Embryonic facial prominence (tissue), 1 donor: ENCODE results near the gene SP4.

ENCODE experiments used
- DNase-seq: peaks from one replicate; pipeline ENCODE4 v3.0.0-alpha.2; 2016; ENCODE audit errors: extremely low spot score

SP4 gene

DNA sequence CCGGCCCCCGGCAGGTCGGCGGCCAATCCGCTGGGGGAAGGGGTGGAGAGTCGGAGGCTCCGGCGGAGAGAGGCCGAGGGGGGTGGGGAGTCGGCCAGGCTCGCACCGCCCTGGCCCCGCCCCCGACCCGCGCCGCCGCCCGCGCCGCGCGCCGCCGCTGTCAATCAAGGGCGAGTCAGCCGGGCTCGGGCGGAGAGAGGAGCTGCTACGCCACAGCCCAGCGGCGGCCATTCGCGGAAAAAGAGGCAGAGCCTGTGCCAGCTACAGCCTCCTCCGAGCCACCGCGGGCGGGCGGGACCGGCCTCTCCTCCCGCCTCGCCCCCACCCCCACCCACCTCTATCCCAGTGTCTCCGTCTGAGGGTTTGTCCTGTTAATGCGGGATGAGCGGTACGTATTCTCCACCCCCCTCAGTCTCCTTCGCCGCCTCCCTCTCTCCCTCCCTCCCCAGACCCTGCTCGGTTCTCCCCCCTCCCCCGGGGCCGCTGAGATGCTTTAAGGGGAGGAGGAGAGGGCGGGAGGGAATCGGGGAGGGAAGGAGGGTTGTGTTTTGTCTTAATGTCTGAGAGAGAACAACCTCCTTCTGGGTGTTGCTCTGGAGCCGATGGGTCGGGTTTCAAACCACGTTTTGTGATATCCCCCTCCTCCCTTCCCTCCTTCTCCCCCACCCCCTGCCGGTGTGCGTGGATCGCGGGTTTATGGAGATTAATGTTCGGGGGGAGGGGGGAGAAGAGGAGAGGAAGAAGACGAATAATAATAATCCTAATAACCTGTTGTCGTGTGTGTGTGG lies at the start of gene SP4:
Gene SP4, plus strand, starts transcription at position 213 of the 788 bp plus-strand sequence. Its CDS starts 169 bp downstream, at position 382.
- DNase-seq, result peak; percentile 94

GRCh38 chr7:21383227-21384220 lies 44.4 kb upstream of the SP4 start:
- DNase-seq, result no peak

- no peak for DNase-seq
These were observed 33.9 kb upstream of the SP4 start for GRCh38 chr7:21393937-21394336.

- no peak for DNase-seq
These were observed 25.9 kb upstream of the SP4 start for GRCh38 chr7:21401944-21402343.

- DNase-seq, result no peak
These were observed 19.9 kb upstream of the SP4 start for GRCh38 chr7:21407796-21408480.

DNA sequence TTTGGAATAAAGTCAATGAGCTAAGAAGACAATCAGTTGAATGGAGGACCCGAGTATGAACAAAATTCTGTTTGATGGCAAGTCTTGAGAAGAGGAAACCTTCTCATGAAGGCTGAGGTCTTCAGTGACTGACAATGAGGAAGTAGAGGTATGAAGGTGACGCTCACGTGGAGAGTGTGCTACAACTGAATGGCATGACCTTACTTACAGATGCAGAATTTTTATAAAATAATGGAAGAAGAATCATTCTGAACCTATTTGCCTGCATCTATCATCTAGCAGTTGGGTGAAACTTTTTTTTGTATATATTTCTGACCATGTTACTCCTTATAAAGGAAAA lies 19.4 kb upstream of the SP4 start:
- DNase-seq, result no peak

DNA sequence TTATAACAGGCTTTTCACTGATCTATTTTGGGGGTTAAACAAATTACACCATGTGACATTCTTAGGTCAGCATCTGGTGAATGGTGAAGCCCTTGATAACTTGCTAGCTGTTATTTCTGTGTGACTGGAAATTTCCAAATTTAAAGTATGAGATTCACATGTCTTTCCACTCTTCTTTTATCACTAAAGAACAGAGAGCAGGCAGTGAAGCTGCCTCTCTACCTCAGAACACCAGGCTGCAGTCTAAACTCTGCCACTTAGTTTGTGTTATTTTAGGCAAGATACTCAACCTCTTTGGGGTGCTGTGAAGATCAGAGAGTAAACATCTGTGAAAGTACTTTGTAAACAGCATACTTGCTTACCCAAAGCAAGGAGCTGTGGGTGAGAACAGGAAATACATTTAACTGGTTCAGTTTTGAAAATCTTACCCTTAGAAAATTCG lies 15.5 kb upstream of the SP4 start:
- no peak for DNase-seq

- DNase-seq, result no peak
These were observed 14.9 kb upstream of the SP4 start for GRCh38 chr7:21412957-21413356.

DNA sequence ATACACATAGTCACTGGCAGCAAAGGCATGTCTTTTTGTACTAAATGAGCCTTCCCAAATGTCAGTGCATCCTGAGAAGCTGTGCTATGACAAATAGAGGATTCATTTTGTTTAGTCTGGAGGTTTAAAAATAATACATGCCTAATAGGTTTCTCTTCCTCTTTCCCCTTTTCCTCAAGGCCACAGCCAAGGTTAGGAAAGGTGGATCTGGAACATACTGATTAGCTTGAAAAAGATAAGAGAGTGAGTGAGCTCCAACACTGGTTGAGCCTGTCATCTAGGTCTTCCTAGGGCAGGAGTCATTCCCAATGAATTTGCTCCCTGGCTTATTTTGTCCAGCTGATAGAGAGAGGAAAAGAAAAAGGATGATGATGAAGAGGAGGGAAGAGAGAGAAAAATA lies 14.4 kb upstream of the SP4 start:
- no peak for DNase-seq

DNA sequence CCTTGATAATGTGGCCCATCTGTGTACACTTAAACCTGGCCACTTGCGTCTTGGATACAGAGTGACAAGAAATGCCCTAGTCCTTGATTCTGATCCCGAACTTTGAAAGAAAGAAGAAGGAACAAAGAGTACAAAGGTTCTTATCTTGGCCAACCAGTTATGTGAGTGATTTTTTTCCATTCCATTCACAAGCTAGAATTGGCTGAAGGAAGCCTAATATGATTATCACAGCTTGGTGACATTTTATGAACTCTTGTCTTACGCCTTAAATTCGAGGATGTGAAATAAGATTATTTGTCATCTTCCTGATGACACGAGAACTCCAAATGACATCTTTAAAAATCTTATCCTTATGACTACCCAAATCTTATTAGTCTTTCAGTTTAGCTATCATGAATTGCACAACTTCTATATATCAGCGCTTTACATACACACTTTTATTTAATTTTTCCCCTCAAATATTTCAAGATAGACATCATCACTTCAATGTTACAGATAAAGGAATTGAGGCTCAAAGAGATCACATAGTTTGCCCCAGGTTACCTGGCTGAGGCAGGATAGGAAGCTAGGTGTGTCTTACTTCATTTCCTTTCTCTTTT lies 13.0 kb upstream of the SP4 start:
- DNase-seq, result no peak

DNA sequence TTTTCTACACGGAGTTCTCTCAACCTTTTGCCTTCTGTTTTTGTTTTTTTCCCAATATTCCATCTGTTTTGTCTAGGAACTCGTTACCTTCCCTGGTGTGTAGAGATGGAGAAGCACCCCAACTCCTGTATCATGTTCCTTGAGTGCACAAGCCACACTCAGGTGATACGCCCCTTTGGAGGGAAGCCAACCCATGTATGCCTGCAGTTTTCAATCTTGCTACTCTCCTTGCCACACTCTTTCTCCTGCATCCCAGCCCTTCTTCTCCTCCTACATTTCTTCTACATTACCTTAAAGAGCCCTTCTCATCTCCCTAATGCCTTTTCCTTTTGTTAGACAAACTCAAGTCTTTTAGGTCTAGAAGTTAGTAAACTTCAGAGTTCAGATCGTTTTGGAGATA lies 10.2 kb upstream of the SP4 start:
- DNase-seq, result no peak

DNA sequence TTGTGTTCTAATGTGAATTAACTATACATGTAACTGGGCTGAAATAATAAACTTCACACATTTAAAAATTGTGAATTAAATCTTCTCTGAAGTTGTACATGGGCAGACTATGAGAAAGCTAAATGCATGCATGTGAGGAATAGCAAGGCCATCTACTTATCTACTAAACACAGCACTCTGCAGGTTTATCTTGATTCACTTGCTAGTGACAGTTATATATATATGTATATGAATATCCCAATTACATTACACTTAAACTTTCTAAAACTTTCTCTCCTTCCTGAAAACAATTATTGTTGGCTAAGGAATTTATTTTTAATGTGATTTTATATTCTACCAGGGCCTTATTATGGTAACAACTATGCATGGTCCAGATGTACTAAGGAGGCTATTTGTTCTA lies 5.1 kb upstream of the SP4 start:
- DNase-seq, result no peak

- no peak for DNase-seq
These were observed 2.6 kb upstream of the SP4 start for GRCh38 chr7:21425290-21425689.

GRCh38 chr7:21426286-21427181 lies 1.3 kb upstream of the SP4 start:
- DNase-seq, result peak; percentile 10

DNA sequence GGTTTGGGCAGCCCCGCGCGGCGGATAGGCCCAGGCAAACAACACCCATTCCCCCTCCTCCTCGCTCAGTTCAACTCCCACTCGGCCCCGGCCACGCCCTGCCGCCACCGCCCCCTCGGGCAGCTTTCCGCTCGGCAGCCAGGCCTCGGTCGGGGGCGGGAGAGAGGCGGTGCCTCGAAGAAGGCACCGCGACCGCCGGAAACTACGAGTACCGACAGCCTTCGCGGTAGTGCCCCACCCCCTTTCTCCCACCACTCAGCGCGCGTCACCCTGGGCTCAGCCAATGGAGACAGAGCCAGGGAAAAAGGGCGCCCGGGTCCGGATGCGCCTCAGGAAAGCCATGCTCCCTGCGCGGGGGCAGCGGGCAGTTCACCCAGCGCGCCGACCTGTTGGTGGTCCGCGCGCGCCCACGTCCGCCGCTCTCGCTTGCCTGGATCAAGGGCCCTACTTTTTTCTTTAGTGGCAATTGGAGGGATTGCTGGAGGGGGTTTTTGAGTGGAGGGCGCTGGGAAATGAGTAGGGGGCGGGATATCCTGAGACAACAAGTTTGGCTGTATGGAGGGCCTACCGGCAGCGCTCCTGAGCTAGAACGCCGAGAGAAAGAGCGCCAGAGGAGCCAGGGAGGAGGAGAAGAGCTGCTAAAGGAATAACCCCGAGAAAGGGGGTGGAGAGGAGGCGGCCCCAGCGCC lies 557 bp upstream of the SP4 start:
- peak; percentile 96 for DNase-seq

- no peak for DNase-seq
These were observed 717 bp downstream of the SP4 start for GRCh38 chr7:21428659-21428941.

- DNase-seq, result no peak
These were observed 1.1 kb downstream of the SP4 start for GRCh38 chr7:21429021-21429420.

- no peak for DNase-seq
These were observed 2.1 kb downstream of the SP4 start for GRCh38 chr7:21429786-21430574.

- no peak for DNase-seq
These were observed 2.7 kb downstream of the SP4 start for GRCh38 chr7:21430575-21430954.
